HFFc6 (cell line): ENCODE data around the gene CCDC188. TPM values are rescaled to one million over a fixed set of nuclear protein-coding genes. Genes with fewer than 3 reads are reported as not detected.

Source experiments
- DNase-seq: peaks from one replicate; pipeline ENCODE4 v3.0.0-alpha.2; 2018
- H3K27ac Mint-ChIP-seq: 2 replicates; pipeline ENCODE4 v1.8.0; 2020; ENCODE audit warnings: mild to moderate bottlenecking, mixed read lengths
- H3K27me3 Mint-ChIP-seq: 2 replicates; pipeline ENCODE4 v1.8.0; 2021; ENCODE audit warnings: mild to moderate bottlenecking, moderate library complexity, mixed read lengths; ENCODE audit not compliant: insufficient read depth
- H3K36me3 Mint-ChIP-seq: 2 replicates; pipeline ENCODE4 v1.8.0; 2021; ENCODE audit warnings: low read depth, mixed read lengths
- H3K4me1 Mint-ChIP-seq: 2 replicates; pipeline ENCODE4 v1.8.0; 2020; ENCODE audit warnings: low read depth, mixed read lengths
- H3K4me3 Mint-ChIP-seq: 2 replicates; pipeline ENCODE4 v1.8.0; 2020; ENCODE audit warnings: mild to moderate bottlenecking, moderate library complexity, mixed read lengths
- H3K9me3 Mint-ChIP-seq: 2 replicates; pipeline ENCODE4 v1.8.0; 2020; ENCODE audit warnings: mild to moderate bottlenecking, mixed read lengths
- CTCF ChIP-seq: fragments of 200-600 bp; sonication (generic); IDR thresholded peaks from 2 replicates; pipeline ENCODE4 v1.5.0; 2021; ENCODE audit warnings: antibody characterized with exemption, mild to moderate bottlenecking
- total RNA-seq, 6 experiments: library from RNA; stranded (reverse); fragmentation: NEBNext Ultra II Directional; extraction: Animal tissue kit (Norgen Biotek cat#: 25700); gene quantifications; 2 replicates in 1 of 6; 3 replicates in 5 of 6; pipeline ENCODE4 v1.2.3, GENCODE V29; 2021

CCDC188 gene
- total RNA-seq, 6 experiments from 2014 or later = 0.54 to 3.9 (median 2.8) TPM; not detected in 1

- no peak for DNase-seq
- no peaks in the 10 kb centered on the region for H3K4me1 Mint-ChIP-seq
- H3K27ac Mint-ChIP-seq = no peak overlapping the region
- H3K4me3 Mint-ChIP-seq = no peak overlapping the region
- no peak for TF ChIP-seq CTCF
- H3K9me3 Mint-ChIP-seq = no peaks in the 10 kb centered on the region
- H3K36me3 Mint-ChIP-seq = no peaks in the 10 kb centered on the region
- peaks cover 22% of the 10 kb centered on the region for H3K27me3 Mint-ChIP-seq
Observed at GRCh38 chr22:20186871-20187546, 36.2 kb upstream of the CCDC188 start.

GRCh38 chr22:20186183-20186870 is 35.5 kb upstream of the CCDC188 start:
- H3K4me3 Mint-ChIP-seq = no peak overlapping the region
- DNase-seq = no peak

GRCh38 chr22:20185750-20186149 is 34.9 kb upstream of the CCDC188 start:
- Mint-ChIP-seq H3K27ac (no peak overlapping the region), H3K36me3 (no peaks in the 10 kb centered on the region), H3K4me1 (no peaks in the 10 kb centered on the region), H3K4me3 (no peak overlapping the region), H3K27me3 (peaks cover 22% of the 10 kb centered on the region), H3K9me3 (no peaks in the 10 kb centered on the region)
- no peak for TF ChIP-seq CTCF
- no peak for DNase-seq

More at GRCh38 chr22:20186183-20186870, 35.5 kb upstream of the CCDC188 start:
- H3K27ac Mint-ChIP-seq = no peak overlapping the region
- peaks cover 22% of the 10 kb centered on the region for H3K27me3 Mint-ChIP-seq
- peak; percentile 46 for TF ChIP-seq CTCF
- no peaks in the 10 kb centered on the region for H3K36me3 Mint-ChIP-seq
- H3K4me1 Mint-ChIP-seq = no peaks in the 10 kb centered on the region
- H3K9me3 Mint-ChIP-seq = no peaks in the 10 kb centered on the region

GRCh38 chr22:20184501-20185165 is 33.8 kb upstream of the CCDC188 start:
- Mint-ChIP-seq H3K4me3 (no peak overlapping the region), H3K9me3 (no peaks in the 10 kb centered on the region), H3K27ac (no peak overlapping the region), H3K36me3 (no peaks in the 10 kb centered on the region), H3K27me3 (peaks cover 18% of the 10 kb centered on the region), H3K4me1 (no peaks in the 10 kb centered on the region)
- TF ChIP-seq CTCF = no peak
- DNase-seq = no peak

- Mint-ChIP-seq H3K27me3 (peaks cover 18% of the 10 kb centered on the region), H3K4me1 (no peaks in the 10 kb centered on the region), H3K27ac (no peak overlapping the region), H3K4me3 (no peak overlapping the region), H3K9me3 (no peaks in the 10 kb centered on the region), H3K36me3 (no peaks in the 10 kb centered on the region)
- no peak for DNase-seq
- TF ChIP-seq CTCF = no peak
Observed at GRCh38 chr22:20183823-20184222, 33.0 kb upstream of the CCDC188 start.
